HL-60/S4 (cell line): ENCODE results near the gene OR5AK2.
"Not testable (repeated sequence)": the region's sequence is repeated elsewhere in the genome, so short reads cannot be mapped to it uniquely, and the experiment has no call there.

Source experiments
- in situ Hi-C: fragments of 300-500 bp; cut with MboI; formaldehyde crosslinking; loops from 2 replicates; pipeline ENCODE4 v1.14.3; 2022; ENCODE audit warnings: low sequenced_read_pairs

OR5AK2 gene, protein sequence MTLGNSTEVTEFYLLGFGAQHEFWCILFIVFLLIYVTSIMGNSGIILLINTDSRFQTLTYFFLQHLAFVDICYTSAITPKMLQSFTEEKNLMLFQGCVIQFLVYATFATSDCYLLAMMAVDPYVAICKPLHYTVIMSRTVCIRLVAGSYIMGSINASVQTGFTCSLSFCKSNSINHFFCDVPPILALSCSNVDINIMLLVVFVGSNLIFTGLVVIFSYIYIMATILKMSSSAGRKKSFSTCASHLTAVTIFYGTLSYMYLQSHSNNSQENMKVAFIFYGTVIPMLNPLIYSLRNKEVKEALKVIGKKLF

DNA sequence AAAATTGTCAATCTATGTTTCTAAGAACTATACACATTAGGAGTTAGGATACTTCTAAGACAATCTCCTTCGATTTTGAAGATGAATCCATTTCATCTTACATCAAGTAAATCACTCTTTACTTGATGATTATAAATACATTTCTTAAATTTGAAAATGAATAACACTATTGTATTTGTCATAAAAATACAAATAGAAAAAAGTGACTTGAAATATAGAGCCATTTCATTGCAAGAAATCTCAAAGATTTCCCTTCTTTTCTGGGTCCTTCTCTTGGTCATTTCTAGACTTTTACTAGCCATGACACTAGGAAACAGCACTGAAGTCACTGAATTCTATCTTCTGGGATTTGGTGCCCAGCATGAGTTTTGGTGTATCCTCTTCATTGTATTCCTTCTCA lies at the start of gene OR5AK2:
OR5AK2 (plus strand) TSS at position 301 of the 400 bp plus-strand sequence; CDS start at position 301, 0 bp downstream.
- in situ Hi-C loops: no loop called here

DNA sequence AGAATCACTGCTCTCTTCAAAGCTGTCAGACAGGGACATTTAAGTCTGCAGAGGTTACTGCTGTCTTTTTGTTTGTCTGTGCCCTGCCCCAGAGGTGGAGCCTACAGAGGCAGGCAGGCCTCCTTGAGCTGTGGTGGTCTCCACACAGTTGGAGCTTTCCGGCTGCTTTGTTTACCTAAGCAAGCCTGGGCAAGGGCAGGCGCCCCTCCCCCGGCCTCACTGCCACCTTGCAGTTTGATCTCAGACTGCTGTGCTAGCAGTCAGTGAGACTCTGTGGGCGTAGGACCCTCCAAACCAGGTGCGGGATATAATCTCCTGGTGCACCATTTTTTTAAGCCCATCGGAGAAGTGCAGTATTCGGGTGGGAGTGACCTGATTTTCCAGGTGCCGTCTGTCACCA lies 43.2 kb upstream of the OR5AK2 start:
- in situ Hi-C loops: not testable (repeated sequence)

DNA sequence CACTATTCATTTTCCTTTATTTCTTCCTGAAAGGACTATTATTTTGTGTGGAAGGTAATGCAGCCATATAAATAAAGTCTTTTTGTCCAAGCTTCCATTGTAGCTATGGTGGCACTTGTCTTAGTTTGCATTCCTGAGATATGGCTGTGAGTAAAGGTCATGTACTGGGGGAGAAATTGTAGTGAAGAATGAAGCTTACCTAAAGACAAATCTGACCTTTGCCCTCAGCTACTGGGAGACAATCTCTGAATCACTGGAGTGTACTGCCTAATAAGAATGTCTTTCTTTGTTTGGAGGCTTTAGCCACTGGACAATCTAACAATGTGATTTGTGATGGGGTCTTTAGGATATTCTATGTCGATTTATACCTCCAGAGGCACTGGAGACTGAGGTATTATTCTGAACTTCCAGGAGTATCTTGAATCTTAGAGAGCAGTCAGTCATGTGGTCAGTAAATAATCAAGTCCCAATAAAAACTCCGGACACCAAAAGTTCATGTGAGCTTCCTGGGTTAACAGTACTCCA lies 39.7 kb upstream of the OR5AK2 start:
- in situ Hi-C loops: no loop called here

DNA sequence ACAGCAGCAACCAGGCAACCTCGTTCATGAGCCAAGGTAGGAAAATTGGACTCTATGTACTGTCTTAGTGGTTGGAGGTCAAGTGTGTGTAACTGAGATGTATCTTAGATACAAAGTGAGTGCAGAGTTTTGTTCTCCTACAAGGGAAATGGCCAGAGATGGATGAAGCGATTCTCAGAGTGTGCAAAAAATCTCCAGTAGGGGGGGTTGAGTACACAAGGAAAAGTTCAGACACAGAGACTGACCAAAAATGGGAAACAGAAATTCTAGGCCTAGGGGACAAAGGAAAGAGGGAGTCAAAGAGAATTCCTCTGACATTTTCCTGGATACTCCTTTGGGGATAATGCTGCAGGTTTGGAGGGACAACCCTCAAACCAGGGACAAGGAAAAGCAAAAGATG lies 38.2 kb upstream of the OR5AK2 start:
- in situ Hi-C loops: no loop called here

DNA sequence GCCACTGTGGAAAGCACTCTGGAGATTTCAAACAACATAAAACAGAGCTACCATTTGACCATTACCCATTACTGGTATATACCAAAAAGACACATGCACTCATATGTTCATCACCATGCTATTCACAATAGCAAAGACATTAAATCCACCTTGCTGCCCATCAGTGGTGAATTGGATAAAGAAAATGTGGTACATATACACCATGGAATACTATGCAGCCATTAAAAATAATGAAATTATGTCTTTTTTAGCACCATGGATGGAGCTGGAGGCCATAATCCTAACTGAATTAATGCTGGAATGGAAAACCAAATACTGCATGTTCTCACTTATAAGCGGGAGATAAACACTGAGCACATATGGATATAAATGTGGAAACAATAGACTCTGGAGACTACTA lies 34.8 kb upstream of the OR5AK2 start:
- in situ Hi-C loops: not testable (repeated sequence)

DNA sequence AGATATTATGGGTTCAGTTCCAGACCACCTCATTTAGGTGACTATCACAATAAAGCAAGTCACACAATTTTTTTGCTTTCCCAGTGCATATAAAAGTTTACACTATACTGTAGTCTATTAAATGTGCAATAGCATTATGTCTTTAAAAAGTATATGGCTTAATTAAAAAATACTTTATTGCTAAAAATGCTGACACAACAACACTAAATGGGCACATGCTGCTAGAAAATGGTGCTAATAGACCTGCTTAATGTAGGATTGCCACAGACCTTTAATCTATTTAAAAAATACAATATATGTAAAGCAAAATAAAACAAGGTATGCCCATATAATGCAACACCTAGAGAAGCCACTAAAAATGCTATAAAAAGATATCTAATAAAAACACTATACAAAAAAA lies 27.1 kb upstream of the OR5AK2 start:
- in situ Hi-C loops: no loop called here

DNA sequence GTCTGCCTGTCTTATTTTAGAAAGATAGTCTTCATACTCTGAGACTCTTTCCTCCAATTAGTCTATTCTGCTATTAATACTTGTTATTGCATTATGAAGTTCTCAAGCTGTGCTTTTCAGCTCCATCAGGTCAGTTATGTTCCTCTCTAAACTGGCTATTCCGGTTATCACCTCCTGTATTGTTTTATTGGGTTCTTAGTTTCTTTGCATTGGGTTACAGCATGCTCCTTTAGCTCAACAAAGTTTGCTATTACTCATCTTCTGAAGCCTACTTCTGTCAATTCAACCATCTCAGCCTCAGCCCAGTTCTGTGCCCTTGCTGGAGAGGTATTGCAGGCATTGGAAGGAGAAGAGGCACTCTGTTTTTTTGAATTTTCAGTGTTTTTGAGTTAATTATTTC lies 21.0 kb upstream of the OR5AK2 start:
- in situ Hi-C loops: no loop called here

DNA sequence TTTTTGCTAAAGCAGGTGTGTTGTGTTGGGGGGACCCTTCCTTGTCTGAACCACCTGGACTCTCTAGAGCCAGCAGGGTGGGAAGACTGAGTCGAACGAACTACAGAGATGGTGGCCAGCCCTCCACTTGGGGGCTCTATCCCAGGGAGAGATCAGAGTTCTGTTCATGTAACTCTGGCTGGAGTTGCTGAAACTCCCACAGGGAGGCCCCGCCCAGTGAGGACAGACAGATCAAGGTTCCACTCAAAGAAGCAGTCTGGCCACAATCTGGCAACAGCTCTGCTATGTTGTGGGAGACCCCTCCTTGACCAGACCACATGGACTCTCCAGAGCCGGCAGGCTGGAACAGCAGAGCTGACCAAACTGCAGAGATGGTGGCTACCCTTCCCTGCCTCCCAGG lies 20.2 kb upstream of the OR5AK2 start:
- in situ Hi-C loops: no loop called here

DNA sequence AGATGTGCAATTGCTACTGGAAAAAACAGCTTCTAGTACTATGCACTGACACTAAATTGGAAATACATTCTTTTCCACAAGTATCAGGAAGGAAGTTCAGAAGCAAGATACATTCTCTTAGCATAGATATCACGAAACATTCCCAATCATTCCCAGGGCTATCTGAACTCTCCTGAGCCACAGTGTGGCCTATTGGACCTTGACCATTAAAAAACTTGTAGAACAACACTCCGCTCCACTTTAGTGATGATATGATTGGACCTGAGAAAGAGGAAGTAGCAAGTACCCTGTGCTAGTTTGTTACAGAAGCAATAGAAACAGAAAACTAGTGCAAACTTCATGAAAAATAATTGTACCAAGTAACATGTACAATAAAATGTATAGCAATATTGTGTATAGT lies 11.4 kb upstream of the OR5AK2 start:
- in situ Hi-C loops: no loop called here

DNA sequence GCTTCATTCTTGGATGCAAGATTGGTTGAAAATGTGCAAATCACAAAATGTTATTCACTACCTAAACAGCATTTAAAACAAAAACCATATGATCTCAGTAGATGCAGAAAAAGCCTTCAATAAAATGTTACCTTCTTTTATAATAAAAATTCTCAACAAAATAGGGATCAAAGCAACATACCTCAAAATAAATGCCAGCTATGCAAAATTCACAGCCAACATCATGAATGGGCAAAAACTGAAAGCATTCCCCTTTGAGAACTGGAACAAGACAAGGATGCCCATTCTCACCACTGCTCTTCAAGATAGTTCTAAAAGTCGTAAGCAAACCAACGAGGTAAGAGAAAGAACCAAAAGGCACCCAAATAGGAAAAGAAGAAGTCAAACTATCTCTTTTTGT lies 2.0 kb downstream of the OR5AK2 start:
- in situ Hi-C loops: no loop called here

DNA sequence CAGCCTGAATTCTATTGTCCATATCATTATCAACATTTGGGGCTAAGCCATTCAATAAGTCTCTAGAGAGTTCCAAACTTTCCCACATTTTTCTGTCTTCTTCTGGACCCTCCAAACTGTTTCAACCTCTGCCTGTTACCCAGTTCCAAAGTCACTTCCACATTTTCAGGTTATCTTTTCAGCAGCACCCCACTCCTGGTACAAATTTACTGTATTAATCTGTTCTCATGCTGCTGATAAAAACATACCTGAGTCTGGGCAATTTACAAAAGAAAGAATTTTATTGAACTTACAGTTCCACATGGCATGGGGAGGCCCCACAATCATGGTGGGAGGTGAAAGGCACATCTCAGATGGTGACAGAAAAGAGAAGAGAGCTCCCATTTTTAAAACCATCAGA lies 5.8 kb downstream of the OR5AK2 start:
- in situ Hi-C loops: no loop called here

DNA sequence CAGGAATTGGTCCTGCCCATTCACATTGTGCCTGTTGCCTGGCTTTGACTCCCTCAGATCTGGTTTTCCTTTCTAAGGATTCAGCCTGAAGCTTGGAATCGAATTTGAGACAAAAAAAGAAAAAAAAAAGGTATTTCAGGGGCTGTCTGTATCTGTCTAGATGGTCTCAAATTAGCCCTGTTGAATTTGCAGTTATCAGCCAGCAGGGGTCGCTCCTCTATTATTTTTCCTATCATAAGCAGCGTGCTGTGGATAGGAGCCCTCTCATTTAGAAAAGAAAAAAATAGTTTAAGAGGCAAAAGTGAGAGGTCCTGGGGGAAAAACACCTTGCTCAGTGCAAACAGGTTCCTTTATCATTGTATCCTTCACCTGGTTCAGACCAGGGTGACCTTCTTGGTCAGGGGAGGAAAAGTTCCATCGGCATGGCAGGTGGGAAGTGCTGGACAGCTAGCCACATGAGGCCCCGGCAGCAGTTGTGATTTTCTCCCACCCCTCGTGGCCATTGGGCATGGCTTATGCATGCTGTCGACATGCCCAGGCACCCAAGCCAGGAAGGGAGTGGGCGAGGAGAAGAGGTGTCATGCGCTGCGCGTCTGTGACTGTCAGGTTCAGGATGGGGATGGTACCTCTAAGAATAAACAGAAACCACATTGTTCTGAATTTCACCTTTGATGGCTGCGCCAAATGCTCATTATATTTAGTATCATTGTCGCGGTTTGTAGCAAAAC lies 13.1 kb downstream of the OR5AK2 start:
- in situ Hi-C loops: no loop called here

DNA sequence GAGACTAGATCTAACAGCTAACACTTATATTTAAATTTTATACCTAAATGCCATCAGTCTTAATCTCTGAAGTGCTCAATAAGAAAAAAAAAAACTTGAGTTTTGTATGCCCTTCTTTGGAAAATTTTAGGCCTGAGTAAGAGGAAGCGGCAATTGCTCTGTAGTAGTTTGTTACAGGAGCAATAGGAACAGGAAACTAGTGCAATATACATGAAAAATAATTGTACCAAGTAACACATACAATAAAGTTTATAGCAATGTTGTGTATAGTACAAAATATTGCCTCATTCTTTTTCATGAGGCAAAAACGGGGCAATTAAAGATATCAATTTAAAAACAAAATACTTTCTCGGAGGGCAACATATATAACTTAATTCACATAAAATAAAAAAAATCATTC lies 19.7 kb downstream of the OR5AK2 start:
- in situ Hi-C loops: no loop called here

DNA sequence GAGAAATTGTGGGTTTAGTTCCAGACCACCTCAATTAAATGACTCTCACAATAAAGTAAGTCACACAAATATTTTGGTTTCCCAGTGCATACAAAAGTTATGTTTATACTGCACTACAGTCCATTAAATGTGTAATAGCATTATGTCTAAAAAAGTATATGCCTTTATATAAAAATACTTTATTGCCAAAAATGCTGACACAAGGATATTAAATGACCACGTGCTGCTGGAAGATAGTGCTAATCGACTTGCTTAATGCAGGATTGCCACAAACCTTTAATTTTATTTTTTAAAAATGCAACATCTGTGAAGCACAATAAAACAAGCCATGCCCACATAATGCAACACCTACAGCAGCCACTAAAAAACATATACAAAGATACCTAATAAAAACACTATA lies 27.0 kb downstream of the OR5AK2 start:
- in situ Hi-C loops: no loop called here

DNA sequence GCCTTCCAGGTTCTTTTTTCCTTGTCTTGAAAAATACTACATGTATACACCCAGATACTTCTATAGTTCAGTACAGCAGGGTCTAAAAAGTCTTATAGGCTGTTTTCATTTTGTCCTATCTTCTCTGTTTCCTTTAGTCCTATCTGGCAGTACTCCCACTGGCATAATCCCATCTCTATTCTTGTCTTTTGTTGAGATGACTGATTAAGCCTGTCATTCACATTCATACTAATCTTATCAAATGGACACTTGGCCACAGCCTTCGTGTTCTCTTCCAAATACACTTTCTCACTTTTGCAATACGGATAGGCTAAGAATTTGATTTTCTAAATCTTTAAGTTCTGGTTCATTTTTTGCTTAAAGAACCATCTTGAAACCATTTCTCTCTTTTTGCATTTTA lies 42.8 kb downstream of the OR5AK2 start:
- in situ Hi-C loops: no loop called here
